HCEC 1CT (cell line): Measurements from ENCODE around the gene ZNRF3.
A peak's percentile ranks its signal among the peaks of the same experiment; 100 is the strongest.
"Not testable (repeated sequence)": the region's sequence is repeated elsewhere in the genome, so short reads cannot be mapped to it uniquely, and the experiment has no call there.

ENCODE experiments used
- DNase-seq: peaks from one replicate; pipeline ENCODE4 v3.0.0-alpha.2; 2017

Gene ZNRF3

DNA sequence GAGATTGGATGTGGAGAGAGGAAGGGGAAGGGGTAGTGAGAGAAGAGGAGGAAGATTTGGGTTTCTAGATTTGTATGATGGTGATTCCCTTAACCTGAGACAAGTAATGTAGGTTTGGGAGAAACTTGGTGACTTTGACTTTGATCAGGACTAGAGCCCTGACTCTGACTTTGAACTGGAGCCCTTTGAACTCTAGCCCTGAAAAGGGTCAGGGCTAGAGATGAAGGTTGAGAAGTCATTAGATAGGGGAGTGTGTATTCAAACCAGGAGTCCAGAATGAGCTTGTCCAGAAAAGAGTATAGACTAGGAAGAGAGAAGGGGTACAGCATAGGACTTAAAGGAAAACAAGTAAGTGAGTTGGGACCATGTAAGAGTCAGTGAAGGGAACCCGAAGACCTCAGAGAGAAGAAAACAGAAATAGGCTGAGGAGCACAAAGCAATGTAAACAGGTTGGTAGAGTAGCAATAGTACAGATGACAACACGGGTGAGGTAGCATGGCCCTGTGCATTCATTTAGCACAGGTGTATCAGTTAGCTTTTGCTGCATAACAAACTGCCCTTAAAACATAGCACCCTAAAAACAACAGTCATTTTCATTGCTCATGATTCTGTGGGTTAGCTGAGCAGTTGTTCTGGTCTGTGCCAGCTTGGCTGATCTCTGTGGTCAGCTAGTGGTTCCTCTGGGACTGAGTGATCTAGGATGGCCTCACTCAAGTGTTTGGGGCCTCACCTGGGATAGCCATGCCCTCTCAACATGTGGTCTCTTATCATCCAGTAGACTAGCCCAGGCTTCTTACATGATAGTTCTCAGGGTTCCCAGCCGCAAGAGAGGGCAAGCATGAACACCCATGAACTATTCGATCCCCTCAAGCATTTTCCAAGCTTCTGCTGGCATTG, 135.2 kb downstream of the ZNRF3 start:
- no peak for DNase-seq

DNA sequence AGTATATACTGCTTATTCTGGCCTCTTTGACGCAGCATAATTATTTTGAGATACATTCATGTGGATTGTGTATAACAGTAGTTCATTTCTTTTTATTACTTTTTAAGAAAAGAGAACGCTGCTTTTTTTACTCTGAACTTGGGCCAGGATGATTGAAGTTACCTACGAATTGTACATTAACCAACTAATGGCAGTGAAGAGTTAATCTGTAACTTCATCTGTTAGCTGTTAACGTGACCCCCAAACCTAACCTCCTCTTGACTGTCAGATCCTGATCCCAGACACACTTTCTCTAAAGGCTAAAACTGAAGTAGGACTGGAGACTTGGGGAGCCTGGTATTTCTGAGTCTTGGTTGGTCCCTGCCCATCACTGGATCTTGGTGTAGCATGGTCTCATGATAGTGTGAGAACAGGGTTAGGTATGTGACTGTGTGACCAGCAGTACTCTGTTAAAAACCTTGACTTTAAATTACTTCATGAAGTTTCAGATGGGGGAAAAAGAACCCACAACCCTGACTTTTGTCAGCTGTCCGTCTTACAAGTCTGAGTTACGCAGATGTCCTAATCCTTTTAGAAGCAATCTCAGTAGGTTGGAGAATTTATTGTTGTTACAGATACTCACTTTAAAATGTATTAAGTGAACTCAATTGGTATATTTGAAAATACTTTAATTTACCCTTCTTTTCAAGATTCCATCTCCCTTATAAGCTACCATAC, 138.9 kb downstream of the ZNRF3 start:
- no peak for DNase-seq

DNA sequence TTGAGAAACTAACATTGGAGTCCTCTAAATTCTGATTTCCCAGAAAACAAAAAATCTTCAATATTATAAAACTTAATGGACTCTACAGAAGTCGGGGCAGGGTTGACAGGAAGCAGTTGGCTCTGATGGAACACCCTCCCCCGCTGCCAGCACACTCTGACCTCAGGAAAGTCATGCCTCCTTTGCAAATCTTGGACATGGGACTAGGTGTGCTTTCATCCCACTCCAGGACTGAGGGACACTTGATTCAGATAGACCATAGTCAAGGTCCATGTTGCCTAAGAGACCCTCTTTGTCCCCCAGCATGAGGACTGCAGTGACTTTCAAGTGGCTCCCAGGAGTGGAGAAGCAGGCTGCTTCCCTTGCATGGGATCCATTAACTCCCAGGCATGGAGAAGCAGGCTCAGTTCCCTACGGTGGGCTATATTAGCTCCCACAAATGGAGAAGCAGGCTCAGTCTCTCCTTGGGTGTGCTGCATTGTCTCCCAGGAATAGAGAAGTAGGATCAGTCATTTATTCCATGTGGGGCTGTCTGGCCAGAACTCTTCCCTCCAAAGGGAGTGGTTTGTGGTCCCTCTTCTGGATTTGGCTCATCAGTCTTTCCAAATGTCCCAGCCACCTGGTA, 139.9 kb downstream of the ZNRF3 start:
- no peak for DNase-seq

DNA sequence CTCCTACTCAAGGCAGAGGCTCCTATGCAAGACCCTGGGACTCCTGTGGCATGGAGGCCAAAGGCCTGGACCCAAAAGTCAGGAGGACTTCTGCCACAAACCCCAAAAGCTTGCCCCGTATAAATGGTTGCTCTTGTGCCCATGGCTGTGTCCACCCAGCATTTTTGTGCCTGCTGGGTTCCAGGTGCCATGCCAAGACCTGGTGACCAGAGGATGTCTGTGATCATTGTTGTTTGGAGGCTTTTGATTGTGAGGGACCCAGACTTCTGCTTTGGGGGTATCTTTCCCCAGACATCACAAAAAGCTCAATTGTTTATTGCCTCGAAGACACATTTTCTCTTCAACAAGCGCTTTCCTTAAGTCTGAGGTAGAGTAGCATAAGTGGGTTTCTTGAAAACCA, 143.2 kb downstream of the ZNRF3 start:
- no peak for DNase-seq

DNA sequence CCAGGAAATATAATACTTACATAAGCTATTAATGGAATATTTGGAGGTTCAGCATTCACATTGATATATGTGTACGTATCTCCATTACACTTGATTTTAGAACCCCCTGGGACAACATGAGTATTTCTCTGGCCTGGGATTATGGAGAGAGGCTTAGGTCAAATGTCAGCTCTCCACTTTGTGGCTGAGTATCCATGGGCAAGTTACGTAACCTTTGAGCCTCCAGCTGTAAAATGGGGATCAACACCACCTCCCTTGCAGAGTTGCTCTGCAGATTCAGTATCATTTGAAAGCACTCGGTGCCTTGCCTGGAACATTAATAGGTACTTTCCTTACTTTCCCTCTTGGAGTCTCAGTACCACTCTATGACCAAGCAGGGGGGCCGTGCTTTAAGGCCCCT, 145.1 kb downstream of the ZNRF3 start:
- DNase-seq: no peak

DNA sequence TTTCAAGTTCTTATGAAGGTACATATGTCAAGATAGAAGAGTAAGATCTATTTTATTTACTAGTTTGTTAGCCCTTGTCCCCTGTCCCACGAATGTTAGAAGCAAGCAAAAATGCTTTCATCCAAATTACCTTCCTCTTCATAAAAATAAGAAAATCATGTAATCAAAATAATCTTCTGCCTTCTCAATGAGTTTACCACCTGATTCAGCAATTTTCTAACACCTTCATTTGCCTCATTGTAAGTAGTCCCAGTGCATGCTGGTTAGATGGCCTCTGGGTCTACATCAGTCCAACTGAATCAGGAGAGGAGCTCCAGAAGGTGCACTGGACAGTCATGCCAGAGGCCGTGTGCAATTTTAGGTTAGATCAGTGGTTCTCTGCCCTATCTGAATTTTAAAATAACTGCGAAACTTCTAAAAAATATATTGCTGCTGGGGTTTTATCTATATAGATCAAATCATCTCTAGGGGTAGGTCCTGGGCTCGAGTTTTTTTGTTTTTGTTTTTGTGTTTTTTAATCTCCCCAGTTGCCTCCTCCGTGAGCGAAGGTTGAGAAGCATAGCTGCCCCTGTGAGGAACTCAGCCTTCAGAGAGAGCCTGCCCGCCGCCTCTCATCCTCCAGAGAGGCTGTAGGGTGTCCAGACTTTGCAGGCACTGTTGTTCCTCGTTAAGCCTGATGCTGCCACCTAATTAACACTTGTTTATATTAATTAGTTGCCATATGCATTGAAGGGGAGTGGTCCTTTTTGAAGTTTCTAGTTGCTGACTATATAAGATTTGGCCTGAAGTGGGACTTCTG, 146.0 kb downstream of the ZNRF3 start:
- DNase-seq: no peak

DNA sequence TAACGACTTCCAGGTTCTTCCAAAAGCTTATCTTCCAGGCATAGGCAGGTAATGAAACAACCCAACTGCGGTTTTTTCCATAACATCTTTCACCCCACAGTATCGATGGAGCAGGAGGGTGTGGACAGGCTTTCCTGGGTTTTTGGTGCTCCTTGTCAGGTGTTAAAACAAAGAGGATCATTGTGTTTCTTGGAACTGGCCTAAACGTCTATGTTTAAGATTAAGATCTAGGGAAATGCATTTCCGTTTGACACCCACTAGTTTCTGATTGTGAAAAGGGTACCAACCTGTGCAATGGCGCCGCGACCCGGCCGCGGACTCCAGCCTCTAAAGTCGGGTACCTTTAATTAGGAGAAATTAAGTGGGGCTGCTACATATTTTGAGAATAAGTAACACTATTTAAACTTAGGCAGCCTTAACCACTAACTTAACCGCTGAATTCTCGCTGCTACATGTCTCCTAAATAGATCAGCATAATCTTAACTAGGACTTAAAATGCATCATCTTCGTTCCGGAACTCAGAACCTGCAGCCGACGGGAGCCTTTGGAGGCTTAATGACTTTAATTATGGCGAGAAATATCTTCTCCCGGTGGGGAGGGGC, 146.7 kb downstream of the ZNRF3 start:
- DNase-seq: no peak

DNA sequence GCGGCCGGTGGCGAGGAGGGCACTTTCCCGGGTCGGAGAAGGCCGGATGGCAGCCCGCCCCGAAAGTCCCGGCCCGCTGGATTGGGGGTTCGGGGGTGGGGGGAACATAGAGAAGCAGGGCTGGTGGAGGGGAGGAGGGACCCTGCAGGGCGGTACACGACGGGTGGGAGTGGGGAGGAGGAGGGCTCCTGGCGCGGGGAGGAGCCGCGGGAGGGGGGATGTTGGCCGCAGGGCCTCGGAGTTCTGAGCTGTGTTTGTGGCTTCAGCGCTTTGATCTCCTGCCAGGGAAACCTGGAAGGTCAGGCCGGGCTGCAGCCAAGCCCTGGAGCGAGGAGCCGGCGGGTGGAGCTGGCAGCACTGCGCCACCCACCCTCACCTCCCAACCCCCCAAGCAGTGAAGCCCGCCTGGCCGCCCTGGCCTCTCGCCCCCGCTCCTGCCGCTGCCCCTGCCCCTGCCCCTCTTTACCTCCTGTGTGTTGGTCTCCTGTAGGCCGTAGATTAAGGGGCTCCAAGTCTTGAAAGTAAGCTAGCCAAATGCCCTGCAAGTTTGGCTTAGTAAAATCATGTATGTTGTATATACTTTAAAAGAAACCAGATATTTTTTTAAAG, 147.3 kb downstream of the ZNRF3 start:
- DNase-seq: peak; percentile 76

DNA sequence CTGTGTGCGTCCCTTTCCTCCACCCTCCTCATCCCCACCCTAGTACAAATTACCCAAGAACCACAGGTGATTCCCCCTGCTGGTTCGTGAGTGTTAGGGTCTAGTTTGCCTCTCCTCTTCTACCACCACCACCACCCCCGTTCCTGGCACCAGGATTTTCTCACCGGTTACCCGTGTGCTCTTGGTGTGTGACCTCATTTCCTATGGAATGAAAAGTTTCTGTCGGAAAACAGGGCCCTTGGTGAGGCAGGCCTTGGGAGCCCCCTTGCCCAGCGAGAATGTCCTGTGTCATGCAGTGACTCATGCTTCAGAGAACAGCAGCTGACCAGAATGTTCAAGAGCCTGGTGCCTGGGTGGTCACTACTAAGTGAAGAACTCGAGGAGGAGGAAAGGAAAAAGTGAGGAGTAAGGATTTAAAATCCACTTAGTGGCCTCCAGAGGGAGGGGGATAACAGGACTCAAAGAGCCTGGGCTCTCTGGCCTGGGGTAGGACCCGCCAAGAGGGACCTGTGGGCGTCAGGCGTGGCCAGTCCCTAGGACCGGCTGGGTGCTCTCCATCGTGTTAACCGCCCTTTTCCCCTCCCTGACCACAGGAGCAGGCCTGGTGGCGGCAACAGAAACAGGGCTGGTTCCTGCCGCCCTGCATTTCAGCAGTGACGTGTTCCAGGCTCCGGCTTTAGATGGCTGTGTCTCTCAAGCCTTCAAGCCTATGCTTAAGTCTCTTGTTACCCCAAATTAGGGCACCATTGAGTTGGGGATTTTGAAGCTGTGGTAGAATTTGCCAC, 148.0 kb downstream of the ZNRF3 start:
- peak; percentile 94 for DNase-seq

DNA sequence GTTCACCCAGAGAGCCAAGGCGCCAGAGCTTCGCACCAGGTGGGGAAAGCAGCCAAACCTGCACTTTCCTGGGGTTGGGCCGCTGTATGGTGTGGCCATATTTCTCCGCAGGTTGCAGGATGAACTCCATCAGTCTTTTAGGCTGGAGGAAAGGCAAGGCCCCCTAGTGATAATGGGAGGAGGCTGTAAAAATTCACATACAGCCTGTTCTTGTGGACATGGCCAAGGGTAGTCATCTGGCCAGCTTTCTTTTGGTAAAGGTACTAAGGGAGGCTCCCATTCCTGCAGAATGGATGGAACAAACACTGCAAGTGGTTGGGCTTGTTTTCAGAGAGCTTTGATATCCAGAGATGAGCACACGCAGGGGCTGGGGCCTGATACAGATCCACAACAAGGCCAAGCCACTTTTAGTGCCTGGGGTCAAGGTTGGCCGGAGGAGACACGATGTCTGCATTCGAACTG, 148.7 kb downstream of the ZNRF3 start:
- peak; percentile 9 for DNase-seq

DNA sequence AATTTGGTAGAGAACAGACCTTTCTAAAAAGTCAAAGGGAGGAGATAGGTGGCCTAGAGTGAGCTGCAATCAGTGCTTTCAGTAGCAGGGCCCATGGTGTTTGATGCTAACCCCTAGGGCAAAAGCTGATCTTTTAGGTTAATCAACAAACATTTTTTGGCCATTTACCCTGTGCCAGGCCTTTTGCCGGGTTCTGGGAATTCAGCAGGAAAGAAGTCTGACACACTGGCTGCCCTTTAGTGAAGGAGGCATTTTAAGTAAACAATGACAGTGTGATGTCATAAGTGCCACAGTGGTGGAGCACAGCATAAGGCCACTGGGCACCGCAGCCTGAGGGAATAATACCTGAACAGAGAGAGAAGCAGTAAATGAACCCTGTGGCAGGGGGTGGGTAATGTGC, 149.2 kb downstream of the ZNRF3 start:
- no peak for DNase-seq

DNA sequence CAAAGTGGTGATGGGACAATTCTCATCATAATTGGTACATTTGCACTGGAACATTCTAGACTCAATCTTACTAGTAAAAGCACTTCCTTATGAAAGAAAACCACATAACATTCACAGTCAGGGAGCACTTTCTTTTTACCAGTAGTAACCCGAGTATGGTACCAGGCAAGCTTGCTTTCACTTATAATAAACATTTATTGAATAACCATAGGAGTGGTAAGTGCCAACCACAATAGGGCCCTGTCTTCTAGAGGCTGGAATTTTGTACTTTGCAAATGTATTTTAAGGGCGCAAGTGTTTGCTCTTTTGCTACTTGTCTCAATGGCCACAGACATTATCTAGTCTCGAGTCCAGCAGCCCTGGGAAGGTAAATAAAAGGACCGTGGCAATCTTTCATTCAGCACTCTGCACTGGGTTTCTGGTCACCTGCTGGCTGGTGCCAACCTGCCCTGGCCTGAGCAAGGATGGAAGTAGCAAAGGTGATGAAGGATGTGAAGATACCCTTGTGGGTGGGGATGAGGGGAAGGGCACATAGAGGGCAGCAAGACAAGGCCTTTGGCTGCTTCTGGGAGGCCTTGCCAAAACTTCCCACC, 154.1 kb downstream of the ZNRF3 start:
- DNase-seq: no peak

DNA sequence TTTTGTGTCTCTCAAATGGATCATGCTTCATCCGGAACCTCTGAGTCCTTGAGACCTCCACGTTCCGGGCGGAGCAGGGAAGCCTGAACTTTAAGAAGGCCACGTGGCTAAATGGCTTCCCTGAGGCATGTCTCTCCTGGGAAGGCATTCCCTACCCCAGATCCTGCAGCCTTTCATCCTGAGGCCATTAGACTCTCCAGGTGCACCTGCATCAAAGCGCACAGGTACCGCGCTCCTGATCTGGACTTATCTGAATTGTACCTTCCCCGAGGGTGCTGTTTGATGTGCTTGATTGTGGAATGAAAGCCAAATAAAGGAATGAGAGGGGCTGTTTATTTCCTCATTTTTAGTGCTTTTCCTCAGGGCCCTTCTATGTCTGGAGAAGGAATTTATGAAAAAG, 155.8 kb downstream of the ZNRF3 start:
- no peak for DNase-seq

DNA sequence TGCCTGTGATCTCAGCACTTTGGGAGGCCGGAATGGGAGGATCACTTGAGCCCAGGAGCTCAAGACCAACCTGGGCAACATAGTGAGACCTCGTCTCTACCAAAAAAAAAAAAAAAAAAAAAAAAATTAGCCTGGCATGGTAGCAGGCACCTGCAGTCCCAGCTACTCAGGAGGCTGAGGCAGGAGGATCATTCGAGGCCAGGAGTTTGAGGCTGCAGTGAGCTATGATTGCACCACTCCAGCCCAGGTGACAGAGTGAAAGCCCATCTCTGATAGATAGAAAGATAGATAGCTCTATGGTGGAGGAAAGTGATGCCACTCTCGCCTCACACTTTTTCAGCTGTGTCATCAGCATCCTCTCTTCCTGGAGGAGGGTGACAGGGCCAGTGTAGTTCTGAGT, 156.3 kb downstream of the ZNRF3 start:
- not testable (repeated sequence) for DNase-seq

DNA sequence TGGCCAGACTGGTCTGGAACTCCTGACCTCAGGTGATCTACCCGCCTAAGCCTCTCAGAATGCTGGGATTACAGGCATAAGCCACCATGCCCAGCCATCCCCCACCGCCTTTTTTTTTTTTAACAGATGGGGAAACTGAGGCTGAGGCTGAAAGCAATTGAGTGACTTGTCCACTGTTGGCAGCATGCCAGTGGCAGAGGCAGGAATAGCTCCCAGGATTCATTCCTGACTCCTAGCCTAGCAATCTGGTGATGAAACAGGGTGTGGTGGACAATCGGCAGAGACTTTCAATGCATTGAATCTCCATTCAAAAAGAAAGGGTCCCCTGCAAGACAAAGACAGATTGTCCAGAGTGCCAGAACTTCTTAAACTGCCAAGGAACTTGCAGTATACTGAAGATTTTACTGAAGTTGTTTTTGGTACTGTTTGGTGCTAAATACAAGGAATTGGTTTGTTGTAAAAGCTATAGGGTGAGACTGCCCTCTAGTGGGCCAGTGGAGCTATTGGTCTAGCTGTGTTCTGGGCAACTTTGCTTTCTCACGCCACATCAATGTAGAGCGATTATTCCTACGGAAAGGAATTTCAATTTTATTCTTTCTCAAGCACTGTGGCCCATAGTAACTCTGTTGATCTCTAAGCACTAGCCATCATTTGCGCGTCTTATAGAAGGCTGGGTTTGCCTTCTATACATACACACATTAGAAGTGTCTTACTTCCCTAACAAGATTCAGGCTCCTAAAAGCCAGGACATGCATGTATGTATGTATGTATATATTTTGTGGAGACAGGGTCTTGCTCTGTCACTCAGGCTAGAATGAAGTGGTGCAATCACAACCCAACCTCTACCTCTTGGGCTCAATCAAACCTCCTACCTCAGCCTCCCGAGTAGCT, 157.3 kb downstream of the ZNRF3 start:
- DNase-seq: peak; percentile 82

DNA sequence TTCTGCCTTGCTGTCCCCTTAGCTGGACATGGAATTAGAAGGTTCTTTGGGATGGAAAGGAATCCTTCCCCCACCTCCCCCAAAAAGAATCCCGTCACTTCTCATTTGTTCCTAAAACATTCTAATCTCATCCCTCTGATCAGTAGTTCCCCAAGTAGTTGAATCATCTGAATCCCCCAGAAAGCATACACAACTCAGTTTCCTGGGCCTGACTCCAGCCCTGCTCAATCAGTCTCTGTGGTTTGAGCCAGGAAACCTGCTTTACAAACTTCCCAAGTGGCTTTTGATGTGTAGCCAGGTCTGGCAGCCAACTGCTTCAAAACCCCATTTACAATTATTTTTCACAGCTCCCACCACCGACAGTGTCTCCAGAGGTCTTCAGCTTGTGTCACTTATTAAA, 158.0 kb downstream of the ZNRF3 start:
- DNase-seq: peak; percentile 44

DNA sequence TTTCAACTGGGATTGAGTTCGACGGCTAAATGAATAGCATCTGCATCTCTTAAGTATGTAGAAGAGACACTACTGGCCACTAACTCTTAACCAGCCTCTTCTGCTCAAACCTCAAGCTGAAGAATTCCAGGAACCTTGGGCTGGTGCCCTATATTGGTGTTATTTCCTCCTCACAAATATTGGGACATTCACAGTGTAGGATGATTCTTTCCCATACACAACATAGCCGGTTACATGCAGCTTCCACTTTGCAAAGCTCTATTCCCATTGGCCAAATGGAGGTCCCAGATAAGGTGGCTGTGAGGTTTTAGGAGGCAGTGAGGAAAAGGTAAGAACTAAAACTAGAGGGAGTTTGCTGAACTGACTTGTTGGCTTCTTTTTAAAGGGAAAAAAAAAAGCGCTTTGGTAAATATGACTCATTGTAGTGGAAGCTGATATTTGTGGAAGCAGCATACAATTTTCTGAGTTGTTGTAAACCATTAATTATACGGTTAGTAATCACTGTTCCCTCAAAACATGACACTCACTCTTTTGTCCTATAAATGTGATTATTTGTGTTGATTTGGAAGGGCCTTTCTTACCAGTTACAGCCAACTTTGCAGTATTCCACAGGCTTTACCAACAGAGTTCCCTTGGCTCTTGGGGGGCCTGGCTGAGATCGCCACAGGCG, 160.7 kb downstream of the ZNRF3 start:
- DNase-seq: peak; percentile 74

DNA sequence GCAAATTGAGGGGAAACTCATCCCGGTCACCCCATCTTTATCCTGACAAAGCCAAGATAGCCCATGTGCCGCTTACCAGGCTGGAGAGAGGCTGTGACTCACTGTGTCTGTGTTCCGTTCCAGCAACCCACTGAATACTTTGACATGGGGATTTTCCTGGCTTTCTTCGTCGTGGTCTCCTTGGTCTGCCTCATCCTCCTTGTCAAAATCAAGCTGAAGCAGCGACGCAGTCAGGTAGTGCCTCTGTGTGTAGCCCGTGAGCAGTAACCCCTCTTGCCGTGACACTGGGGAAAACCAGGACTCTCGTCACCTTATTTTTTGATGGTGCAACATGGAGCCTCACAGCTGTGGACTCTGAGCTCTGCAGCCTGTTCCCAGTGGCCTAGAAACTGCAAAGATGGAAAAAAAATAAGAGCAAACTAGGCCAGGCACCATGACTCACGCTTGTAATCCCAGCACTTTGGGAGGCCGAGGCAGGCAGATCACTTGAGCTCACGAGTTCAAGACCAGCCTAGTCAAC, 161.3 kb downstream of the ZNRF3 start:
- DNase-seq: peak; percentile 85
